Activated CD8-positive, alpha-beta T cell treated with anti-CD3 and anti-CD28 coated beads for 36 hours (primary cell): ENCODE measurements around the gene ADARB2. TPM values are rescaled to one million over a fixed set of nuclear protein-coding genes. Genes with fewer than 3 reads are reported as not detected.

Source experiments
- ATAC-seq: fragments of 200-7000 bp; cut with Tn5 transposase; one replicate; pipeline ENCODE4 v1.10.0; 2021; ENCODE audit warnings: mild to moderate bottlenecking, moderate library complexity
- CTCF ChIA-PET: fragments of 350-600 bp; sonication (Branson Sonifier 250); formaldehyde crosslinking; loops from one replicate; lab custom pipeline; 2021; ENCODE audit warnings: antibody characterized with exemption; lab: Charles Lee
- POLR2A ChIA-PET: fragments of 350-600 bp; sonication (Branson Sonifier 250); formaldehyde crosslinking; loops from one replicate; lab custom pipeline; 2021; ENCODE audit warnings: antibody characterized with exemption; lab: Charles Lee
- DNase-seq: peaks from one replicate; pipeline ENCODE4 v3.0.0-alpha.2; 2020
- H3K27ac Mint-ChIP-seq: one replicate; pipeline ENCODE4 v1.8.0; 2021; ENCODE audit warnings: mild to moderate bottlenecking, mixed read lengths
- H3K27me3 Mint-ChIP-seq: one replicate; pipeline ENCODE4 v1.8.0; 2021; ENCODE audit warnings: mixed read lengths
- H3K36me3 Mint-ChIP-seq: one replicate; pipeline ENCODE4 v1.8.0; 2021; ENCODE audit warnings: low read depth, mixed read lengths
- H3K4me1 Mint-ChIP-seq: one replicate; pipeline ENCODE4 v1.8.0; 2021; ENCODE audit warnings: low read depth, mixed read lengths
- H3K4me3 Mint-ChIP-seq: one replicate; pipeline ENCODE4 v1.8.0; 2021; ENCODE audit warnings: mild to moderate bottlenecking, moderate library complexity, mixed read lengths
- H3K9me3 Mint-ChIP-seq: one replicate; pipeline ENCODE4 v1.8.0; 2021; ENCODE audit warnings: mixed read lengths
- intact Hi-C: fragments of 100-400 bp; cut with micrococcal nuclease; formaldehyde crosslinking; loops from one replicate; pipeline ENCODE4 v1.10.0; 2022
- total RNA-seq, 2 experiments: library from RNA; stranded (reverse); gene quantifications; one replicate each; pipeline ENCODE4 v1.2.3, GENCODE V29; 2021
- TF ChIP-seq, protein P1 (sequence below): fragments of 200-600 bp; IDR thresholded peaks from one replicate; pipeline ENCODE4 v1.8.0; 2022; ENCODE audit warnings: antibody characterized with exemption, mild to moderate bottlenecking

The ADARB2 gene
- total RNA-seq, 2 experiments from 2014 or later, result 1.3 to 1.6 TPM

- DNase-seq (no peak), ATAC-seq (no peak)
- TF ChIP-seq, protein P1, sequence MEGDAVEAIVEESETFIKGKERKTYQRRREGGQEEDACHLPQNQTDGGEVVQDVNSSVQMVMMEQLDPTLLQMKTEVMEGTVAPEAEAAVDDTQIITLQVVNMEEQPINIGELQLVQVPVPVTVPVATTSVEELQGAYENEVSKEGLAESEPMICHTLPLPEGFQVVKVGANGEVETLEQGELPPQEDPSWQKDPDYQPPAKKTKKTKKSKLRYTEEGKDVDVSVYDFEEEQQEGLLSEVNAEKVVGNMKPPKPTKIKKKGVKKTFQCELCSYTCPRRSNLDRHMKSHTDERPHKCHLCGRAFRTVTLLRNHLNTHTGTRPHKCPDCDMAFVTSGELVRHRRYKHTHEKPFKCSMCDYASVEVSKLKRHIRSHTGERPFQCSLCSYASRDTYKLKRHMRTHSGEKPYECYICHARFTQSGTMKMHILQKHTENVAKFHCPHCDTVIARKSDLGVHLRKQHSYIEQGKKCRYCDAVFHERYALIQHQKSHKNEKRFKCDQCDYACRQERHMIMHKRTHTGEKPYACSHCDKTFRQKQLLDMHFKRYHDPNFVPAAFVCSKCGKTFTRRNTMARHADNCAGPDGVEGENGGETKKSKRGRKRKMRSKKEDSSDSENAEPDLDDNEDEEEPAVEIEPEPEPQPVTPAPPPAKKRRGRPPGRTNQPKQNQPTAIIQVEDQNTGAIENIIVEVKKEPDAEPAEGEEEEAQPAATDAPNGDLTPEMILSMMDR, result no peak
- intact Hi-C loops, result no loop called here
- H3K4me3 Mint-ChIP-seq, result no peak overlapping the region
- no peak overlapping the region for H3K27ac Mint-ChIP-seq
- ChIA-PET CTCF (interaction anchor here (1.6 kb wide), 1 partner anchor 13 kb away, joined by 4 read pairs; no protein-coding TSS in a partner anchor), POLR2A (no interaction called here)
- peaks cover 26% of the 10 kb centered on the region for H3K27me3 Mint-ChIP-seq
- H3K36me3 Mint-ChIP-seq, result no peaks in the 10 kb centered on the region
- H3K4me1 Mint-ChIP-seq, result no peaks in the 10 kb centered on the region
- H3K9me3 Mint-ChIP-seq, result peaks cover 4% of the 10 kb centered on the region
Observed at GRCh38 chr10:1372212-1372611, 365.1 kb downstream of the ADARB2 start.

GRCh38 chr10:1370298-1370697 lies 367.0 kb downstream of the ADARB2 start:
- no peak for ATAC-seq

GRCh38 chr10:1369665-1370064 lies 367.7 kb downstream of the ADARB2 start:
- no peak for DNase-seq
- no peak overlapping the region for H3K4me3 Mint-ChIP-seq
- no peaks in the 10 kb centered on the region for H3K36me3 Mint-ChIP-seq
- CTCF ChIA-PET, result interaction anchor here (0.9 to 3.3 kb wide), 12 partner anchors 8 to 266 kb away, joined by 3 to 15 read pairs (median 4); no protein-coding TSS in a partner anchor
- no peak overlapping the region for H3K27ac Mint-ChIP-seq
- peaks cover 28% of the 10 kb centered on the region for H3K27me3 Mint-ChIP-seq
- intact Hi-C loops, result loop anchor here (10.0 kb wide), 1 partner anchor 265 kb away; no protein-coding TSS in a partner anchor
- H3K4me1 Mint-ChIP-seq, result peaks cover 2% of the 10 kb centered on the region
- TF ChIP-seq, protein P1, result no peak
- ATAC-seq, result no peak
- H3K9me3 Mint-ChIP-seq, result peaks cover 1% of the 10 kb centered on the region
- POLR2A ChIA-PET, result no interaction called here

More at GRCh38 chr10:1370298-1370697, 367.0 kb downstream of the ADARB2 start:
- Mint-ChIP-seq H3K9me3 (peaks cover 1% of the 10 kb centered on the region), H3K27me3 (peaks cover 27% of the 10 kb centered on the region), H3K4me1 (peaks cover 2% of the 10 kb centered on the region), H3K36me3 (no peaks in the 10 kb centered on the region), H3K27ac (no peak overlapping the region), H3K4me3 (no peak overlapping the region)
- POLR2A ChIA-PET, result no interaction called here
- TF ChIP-seq, protein P1, result no peak
- DNase-seq, result no peak
- CTCF ChIA-PET, result interaction anchor here (1.3 kb wide), 1 partner anchor 175 kb away, joined by 3 read pairs; no protein-coding TSS in a partner anchor
- intact Hi-C loops, result no loop called here

GRCh38 chr10:1369197-1369596 lies 368.1 kb downstream of the ADARB2 start:
- Mint-ChIP-seq H3K27ac (no peak overlapping the region), H3K4me1 (peaks cover 2% of the 10 kb centered on the region), H3K4me3 (no peak overlapping the region), H3K36me3 (no peaks in the 10 kb centered on the region), H3K9me3 (peaks cover 1% of the 10 kb centered on the region), H3K27me3 (peaks cover 28% of the 10 kb centered on the region)
- ChIA-PET CTCF (interaction anchor here (0.7 to 3.3 kb wide), 19 partner anchors 9 to 412 kb away, joined by 3 to 15 read pairs (median 4); no protein-coding TSS in a partner anchor), POLR2A (no interaction called here)
- DNase-seq (no peak), ATAC-seq (no peak)
- intact Hi-C loops, result loop anchor here (10.0 kb wide), 1 partner anchor 264 kb away; no protein-coding TSS in a partner anchor
- TF ChIP-seq, protein P1, result no peak

DNA sequence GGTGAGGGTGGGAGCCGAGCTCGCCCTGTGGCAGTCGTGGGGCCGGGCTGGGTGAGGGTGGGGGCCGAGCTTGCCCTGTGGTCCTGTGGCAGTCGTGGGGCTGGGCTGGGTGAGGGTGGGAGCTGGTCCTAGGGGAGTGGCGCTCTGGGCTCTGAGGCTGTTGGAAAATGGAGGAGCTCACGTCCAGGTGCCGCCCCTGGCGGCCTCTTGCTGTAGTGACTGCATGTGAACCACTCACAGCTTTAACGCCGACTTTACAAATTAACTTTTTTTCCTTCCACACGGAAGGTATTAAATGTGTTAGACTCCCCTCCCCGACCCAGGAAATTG lies 368.5 kb downstream of the ADARB2 start:
- DNase-seq (peak; percentile 68), ATAC-seq (peak; percentile 98)
- TF ChIP-seq, protein P1, result peak; percentile 60
- CTCF ChIA-PET, result interaction anchor here (0.7 to 3.3 kb wide), 20 partner anchors 9 to 412 kb away, joined by 3 to 15 read pairs (median 4); no protein-coding TSS in a partner anchor
- POLR2A ChIA-PET, result no interaction called here
- Mint-ChIP-seq H3K36me3 (no peaks in the 10 kb centered on the region), H3K4me3 (no peak overlapping the region), H3K27ac (no peak overlapping the region), H3K4me1 (peaks cover 2% of the 10 kb centered on the region), H3K9me3 (peaks cover 1% of the 10 kb centered on the region), H3K27me3 (peaks cover 28% of the 10 kb centered on the region)
- intact Hi-C loops, result loop anchor here (10.0 kb wide), 1 partner anchor 264 kb away; no protein-coding TSS in a partner anchor
